Activated T-helper 1 cell treated with Interleukin-2 at 50 U/mL for 16 hours (primary cell): Measurements from ENCODE around the gene TAS2R60.
A peak's percentile ranks its signal among the peaks of the same experiment; 100 is the strongest.
"Not testable (repeated sequence)": the region's sequence is repeated elsewhere in the genome, so short reads cannot be mapped to it uniquely, and the experiment has no call there.

Experiments used
- DNase-seq: peaks from one replicate; pipeline ENCODE4 v3.0.0-alpha.2; 2020; ENCODE audit warnings: low read depth

Gene TAS2R60

DNA sequence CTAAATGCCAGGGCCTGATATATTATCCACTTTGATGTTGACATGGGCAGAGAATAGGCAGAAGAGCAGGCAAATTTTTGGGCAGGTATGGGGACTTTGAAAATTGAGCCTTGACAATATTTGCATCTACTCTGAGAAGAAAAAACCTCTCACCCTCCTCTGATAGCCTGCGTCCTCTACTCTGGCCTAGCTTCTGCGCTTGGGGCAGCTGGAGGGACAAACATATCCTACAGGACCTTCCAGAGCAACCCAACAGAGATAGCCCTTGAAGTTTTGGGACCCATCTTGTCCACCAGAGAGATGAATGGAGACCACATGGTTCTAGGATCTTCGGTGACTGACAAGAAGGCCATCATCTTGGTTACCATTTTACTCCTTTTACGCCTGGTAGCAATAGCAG, at the start of gene TAS2R60:
TSS of gene TAS2R60 (plus strand) at position 301 of the 400 bp plus-strand sequence. CDS start at position 301, 0 bp downstream.
- DNase-seq: no peak

DNA sequence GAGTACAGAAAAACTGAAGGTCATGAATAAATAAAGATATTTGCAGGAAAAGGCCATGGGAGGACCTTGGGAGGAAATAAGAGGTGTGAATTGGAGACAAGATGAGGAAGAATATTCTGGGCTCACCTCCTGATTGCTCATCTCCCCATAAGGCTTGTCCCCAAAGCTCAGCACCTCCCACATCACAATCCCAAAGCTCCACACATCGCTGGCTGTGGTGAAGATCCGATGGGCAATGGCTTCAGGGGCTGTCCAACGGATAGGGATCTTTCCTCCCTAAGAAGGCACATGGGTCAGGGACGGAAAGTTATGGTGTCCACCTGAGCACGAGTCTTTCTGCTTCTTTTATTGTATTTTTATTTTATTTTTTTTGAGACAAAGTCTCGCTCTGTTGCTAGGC, 49.2 kb upstream of the TAS2R60 start:
- no peak for DNase-seq

GRCh38 chr7:143394777-143395176, 48.5 kb upstream of the TAS2R60 start:
- no peak for DNase-seq

- DNase-seq: no peak
These were observed 47.8 kb upstream of the TAS2R60 start for GRCh38 chr7:143395187-143396149.

- DNase-seq: no peak
These were observed 47.1 kb upstream of the TAS2R60 start for GRCh38 chr7:143396182-143396581.

DNA sequence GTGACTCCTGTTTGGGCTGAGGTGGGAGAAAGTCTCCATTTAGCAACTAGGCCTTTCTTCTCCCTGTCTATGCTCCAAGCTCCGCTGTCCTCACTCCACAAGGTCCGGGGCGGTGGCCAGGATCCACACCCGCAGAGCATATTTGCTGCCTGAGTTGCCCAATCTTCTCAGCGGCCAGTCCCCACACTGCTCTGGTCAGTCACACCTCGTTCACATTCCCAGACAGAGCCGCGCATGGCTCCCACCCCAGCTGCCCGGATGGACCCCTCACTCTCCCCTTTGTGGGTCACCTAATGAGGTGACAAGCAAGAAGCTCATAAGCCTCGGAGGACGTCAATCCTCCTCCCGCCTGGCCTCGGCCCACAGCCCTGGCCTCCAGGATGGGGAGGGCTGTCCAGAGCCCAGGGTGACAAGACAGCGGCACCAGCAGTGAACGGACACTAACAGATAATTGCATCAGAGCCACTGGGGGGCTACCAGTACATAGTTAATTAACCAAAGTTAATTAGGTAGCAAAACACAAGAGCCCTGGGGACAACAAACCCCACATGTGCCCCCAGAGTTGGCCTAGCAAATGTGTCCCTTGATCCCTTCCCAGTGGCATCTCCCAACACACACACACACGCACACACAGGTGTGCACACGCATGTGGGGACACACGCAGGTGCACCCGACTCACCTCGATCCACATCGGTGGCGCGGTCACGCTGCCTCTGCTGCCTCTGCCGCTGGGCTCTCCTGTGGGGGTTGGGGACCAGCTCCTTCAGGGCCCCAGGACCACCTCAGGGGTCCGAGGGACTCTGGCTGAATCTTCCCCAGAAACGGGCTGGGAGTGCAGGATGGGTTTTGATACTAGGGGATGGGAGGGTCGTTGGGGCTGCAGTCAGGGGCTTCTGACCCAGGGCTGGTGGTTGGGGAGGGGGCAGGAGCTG, 46.4 kb upstream of the TAS2R60 start:
- DNase-seq: no peak

GRCh38 chr7:143397710-143398530, 45.3 kb upstream of the TAS2R60 start:
- no peak for DNase-seq

- DNase-seq: no peak
These were observed 44.6 kb upstream of the TAS2R60 start for GRCh38 chr7:143398616-143399015.

DNA sequence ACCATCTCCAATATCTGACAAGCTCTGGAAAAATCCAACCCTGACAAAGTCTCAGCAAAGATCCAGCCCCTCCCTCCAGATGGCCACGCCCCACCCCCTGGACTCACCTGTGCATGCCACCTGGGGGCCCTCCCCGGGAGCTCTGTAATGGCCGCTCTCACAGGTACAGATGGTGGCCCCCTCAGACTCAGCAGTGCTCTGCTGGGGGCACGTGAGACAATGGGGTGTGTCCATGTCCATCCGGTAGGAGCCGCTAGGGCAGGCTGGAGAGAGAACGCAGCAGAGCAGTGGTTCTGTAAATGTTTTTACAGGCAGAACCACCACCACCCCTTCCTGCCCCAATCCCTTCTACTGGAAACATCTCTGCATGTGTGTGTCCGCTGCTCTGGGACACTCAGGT, 44.1 kb upstream of the TAS2R60 start:
- no peak for DNase-seq

DNA sequence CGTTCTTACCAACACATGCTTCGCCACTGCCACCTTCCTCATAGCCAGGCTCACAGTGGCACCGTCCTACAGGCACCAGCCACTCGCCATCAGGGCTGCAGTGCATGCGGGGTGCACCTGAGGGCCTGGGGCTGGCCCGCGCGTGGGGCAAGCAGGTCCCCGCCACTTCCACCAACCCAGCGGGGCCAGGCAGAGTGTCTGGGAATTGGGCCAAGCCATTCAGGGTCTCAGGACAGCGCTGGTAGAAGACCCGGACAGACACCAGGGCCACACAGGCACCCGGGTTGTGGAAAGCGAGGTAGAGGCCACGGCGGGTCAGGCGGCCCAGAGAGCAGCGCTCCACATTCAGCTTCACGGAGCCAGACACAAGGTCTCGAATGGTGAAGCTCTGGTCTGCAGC, 43.6 kb upstream of the TAS2R60 start:
- DNase-seq: no peak

- DNase-seq: no peak
These were observed 42.0 kb upstream of the TAS2R60 start for GRCh38 chr7:143401265-143401664.

GRCh38 chr7:143402233-143402632, 41.0 kb upstream of the TAS2R60 start:
- not testable (repeated sequence) for DNase-seq

DNA sequence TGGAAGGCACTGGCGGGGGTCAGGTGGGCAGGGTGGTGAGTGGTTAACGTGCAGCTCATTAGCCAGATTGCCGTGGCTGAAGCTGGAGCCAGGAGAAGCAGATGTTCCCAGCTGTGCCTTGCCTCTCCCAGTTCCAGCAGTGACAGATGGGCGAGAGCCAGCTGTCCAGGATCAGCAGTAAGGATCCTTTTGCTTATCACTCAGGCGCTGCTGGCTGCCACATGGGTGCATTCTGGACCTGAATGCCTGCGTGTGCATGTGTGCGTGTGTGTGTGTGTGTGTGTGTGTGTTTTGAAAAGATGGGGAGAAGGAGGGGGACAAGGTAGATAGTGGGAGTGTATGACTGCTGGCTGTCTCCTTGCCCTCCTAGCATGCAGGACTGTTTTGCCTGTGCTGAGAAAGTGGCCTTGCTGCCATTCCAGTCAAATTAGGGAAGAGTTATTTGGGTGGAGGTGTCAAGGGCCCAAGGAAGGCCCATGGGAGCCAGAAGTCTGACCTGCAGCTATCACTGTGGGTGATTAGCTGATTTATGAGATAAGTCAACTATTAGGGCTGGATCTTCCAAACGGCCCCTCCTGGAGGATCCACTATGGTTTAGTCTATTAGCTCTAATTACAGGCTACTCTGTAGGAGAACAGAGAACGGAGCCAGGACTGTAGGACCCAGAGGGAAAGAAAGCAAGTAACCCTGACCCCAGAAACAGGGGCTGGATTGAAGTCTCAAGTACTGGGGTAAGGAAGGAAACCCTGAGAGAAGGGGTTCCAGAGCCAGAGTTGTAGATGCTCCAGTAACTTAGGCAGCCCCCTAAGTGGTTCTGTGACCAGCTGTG, 37.9 kb upstream of the TAS2R60 start:
- DNase-seq: no peak

DNA sequence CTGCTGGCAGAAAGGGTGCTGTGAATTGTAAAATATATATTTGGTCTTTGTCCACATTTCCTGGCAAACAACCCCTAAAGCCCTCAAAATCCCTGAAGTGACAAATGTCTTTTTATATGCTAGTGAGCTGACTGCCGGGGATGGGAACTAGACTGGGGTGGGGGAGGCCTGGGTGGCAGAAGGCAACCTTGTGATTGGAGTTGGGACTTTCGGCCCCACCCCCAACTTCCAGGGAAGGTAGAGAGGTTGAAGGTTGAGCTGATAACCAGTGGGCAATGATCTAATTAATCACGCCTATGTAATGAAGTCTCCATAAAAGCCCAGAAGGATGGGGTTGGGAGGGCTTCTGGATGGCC, 37.3 kb upstream of the TAS2R60 start:
- DNase-seq: no peak

DNA sequence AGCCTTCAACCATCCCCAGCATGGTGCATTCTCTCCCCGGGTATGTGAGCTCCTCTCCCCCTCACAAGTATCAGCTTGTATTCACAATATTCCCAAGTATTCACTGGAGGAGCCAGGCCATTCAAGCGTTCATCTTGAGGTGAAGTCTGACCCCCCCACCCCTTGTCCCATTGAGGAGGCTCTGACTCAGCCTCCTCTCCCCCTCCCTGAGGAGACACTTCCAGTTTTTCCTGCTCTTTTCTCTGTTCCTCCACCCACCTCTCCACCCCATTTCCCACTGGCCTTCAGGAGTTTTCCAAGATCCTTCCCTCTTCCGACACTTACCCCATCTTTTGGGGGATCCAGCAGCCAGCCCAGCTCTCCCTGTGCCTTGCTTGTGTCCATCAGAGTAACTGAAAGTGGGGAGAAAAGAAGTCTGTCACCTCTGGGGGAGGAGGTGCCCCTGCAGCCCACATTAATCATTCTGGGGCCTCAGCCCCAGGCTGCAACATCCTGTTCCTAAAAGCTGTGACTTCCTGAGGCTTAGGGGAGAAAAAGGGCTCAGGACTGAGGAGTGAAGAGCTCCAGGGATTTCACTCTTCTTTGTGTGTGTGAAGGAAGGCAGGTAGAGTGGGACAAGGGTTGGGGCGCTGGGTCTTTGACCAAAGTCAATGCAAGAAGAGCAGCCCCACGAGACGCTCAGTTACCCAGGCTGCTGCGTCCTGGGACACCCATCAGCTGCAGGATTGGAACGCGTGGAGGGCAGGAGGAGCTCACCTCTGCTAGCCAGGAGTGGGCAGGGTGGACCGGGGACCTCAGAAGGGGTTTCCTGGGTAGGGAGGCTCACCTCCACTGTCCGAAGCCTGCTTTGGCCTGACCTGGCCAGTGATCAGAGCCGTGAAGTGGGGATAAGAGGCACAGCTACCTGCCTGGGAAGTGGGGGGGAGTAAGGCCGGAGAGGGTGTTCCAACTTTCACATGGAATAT, 35.7 kb upstream of the TAS2R60 start:
- DNase-seq: peak; percentile 21

GRCh38 chr7:143408252-143408685, 35.0 kb upstream of the TAS2R60 start:
- no peak for DNase-seq

DNA sequence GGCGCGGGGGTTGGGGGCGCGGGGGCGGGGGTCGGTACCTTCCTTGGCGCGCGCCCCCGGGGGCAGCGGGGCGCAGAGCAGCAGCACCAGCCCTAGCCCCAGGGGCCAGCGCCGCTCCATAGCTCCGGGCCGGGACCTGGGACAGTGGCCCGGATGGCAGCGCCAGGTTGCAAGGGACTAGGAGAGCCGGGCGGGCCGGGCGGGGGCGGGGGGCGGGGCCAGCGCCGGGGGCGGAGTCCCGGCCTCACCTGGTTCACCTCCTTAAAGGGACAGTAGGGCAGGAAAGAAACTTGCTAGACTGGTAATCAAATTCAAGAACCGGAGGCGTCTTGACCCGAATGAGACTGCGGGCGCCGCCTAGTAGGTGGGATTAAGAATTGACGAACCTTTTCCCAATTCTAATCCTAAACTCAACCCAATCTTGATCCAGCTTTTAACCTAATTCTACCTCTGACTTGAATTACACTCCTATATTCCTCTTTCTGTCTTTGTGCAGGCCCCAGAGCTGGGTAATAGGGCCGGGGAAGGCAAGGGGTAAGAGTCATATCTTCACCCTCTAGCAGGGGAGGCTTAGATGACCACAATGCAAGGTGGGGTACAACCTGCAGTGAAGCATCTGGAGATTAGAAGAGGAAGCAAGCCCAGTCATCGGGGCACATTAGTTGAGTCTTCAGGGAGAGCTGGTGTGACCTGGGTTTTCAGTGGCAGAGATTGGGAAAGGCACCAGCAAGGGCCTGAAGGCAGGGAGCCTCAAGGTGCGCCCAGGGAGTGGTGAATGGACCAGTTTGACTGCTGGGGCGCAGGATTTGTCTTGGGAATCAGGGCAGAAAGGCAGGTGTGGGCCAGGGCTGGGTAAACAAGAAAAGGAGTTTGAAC, 34.3 kb upstream of the TAS2R60 start, which contains the start of gene EPHA1:
TSS of gene EPHA1 (minus strand) at position 171 of the 876 bp plus-strand sequence. CDS start at position 120, 51 bp downstream.
- DNase-seq: peak; percentile 34

GRCh38 chr7:143410521-143411004, 32.7 kb upstream of the TAS2R60 start:
- DNase-seq: no peak
